H9 (cell line): ENCODE measurements around the gene MBD3L2B. TPM values are rescaled to one million over a fixed set of nuclear protein-coding genes. Genes with fewer than 3 reads are reported as not detected.

Source experiments
- DNase-seq: peaks from one replicate; pipeline ENCODE4 v3.0.0-alpha.2; 2017
- H2AFZ ChIP-seq: one replicate; pipeline ENCODE4 v1.6.1; 2013; ENCODE audit warnings: mild to moderate bottlenecking, low read length, control low read depth, moderate library complexity
- H2AK5ac ChIP-seq: 2 replicates; pipeline ENCODE4 v1.6.1; 2013; ENCODE audit warnings: low read length, control low read depth, mixed read lengths; ENCODE audit not compliant: insufficient read length
- H2BK120ac ChIP-seq: one replicate; pipeline ENCODE4 v1.6.1; 2013; ENCODE audit warnings: low read depth, mild to moderate bottlenecking, low read length, control low read depth, inconsistent platforms; ENCODE audit not compliant: poor library complexity, severe bottlenecking
- H2BK12ac ChIP-seq: 2 replicates; pipeline ENCODE4 v1.6.1; 2013; ENCODE audit warnings: low read length, control low read depth, mixed read lengths, low read depth; ENCODE audit not compliant: insufficient read length
- H2BK15ac ChIP-seq: 2 replicates; pipeline ENCODE4 v1.6.1; 2013; ENCODE audit warnings: low read depth, low read length, control low read depth
- H2BK20ac ChIP-seq: one replicate; pipeline ENCODE4 v1.6.1; 2013; ENCODE audit warnings: low read depth, mild to moderate bottlenecking, low read length, control low read depth, inconsistent platforms; ENCODE audit not compliant: poor library complexity, severe bottlenecking
- H2BK5ac ChIP-seq: 2 replicates; pipeline ENCODE4 v1.6.1; 2013; ENCODE audit warnings: low read length, control low read depth, mixed read lengths; ENCODE audit not compliant: insufficient read length
- H3K14ac ChIP-seq: 2 replicates; pipeline ENCODE4 v1.6.1; 2013; ENCODE audit warnings: low read length, control low read depth; ENCODE audit not compliant: insufficient read depth
- H3K18ac ChIP-seq: 2 replicates; pipeline ENCODE4 v1.6.1; 2013; ENCODE audit warnings: low read depth, mild to moderate bottlenecking, mixed read lengths, low read length, control low read depth; ENCODE audit not compliant: insufficient read length
- H3K23ac ChIP-seq: 2 replicates; pipeline ENCODE4 v1.6.1; 2013; ENCODE audit warnings: low read length, control low read depth, mixed read lengths, low read depth; ENCODE audit not compliant: insufficient read length
- H3K23me2 ChIP-seq: 2 replicates; pipeline ENCODE4 v1.6.1; 2013; ENCODE audit warnings: low read depth, mild to moderate bottlenecking, mixed read lengths, low read length, control low read depth; ENCODE audit not compliant: insufficient read length, poor library complexity, severe bottlenecking
- H3K27ac ChIP-seq: 2 replicates; pipeline ENCODE4 v1.5.1; 2013; ENCODE audit warnings: low read length, control low read depth, mixed read lengths, low read depth; ENCODE audit not compliant: insufficient read length
- H3K27me3 ChIP-seq: 2 replicates; pipeline ENCODE4 v1.6.1; 2013; ENCODE audit warnings: low read length, control low read depth, inconsistent platforms; ENCODE audit not compliant: insufficient read depth
- H3K4ac ChIP-seq: 2 replicates; pipeline ENCODE4 v1.6.1; 2013; ENCODE audit warnings: low read depth, mild to moderate bottlenecking, control low read depth, inconsistent platforms, low read length, moderate library complexity
- H3K4me1 ChIP-seq: 2 replicates; pipeline ENCODE4 v1.6.1; 2013; ENCODE audit warnings: low read length, control low read depth, inconsistent platforms; ENCODE audit not compliant: insufficient read depth
- H3K4me2 ChIP-seq: 2 replicates; pipeline ENCODE4 v1.6.1; 2013; ENCODE audit warnings: low read length, control low read depth, mixed read lengths; ENCODE audit not compliant: insufficient read length, insufficient read depth
- H3K56ac ChIP-seq: 2 replicates; pipeline ENCODE4 v1.6.1; 2013; ENCODE audit warnings: low read depth, mild to moderate bottlenecking, mixed read lengths, low read length, control low read depth; ENCODE audit not compliant: insufficient read length
- H3K79me1 ChIP-seq: 2 replicates; pipeline ENCODE4 v1.6.1; 2013; ENCODE audit warnings: low read depth, mild to moderate bottlenecking, moderate library complexity, low read length, control low read depth, inconsistent platforms; ENCODE audit not compliant: insufficient read depth, poor library complexity, severe bottlenecking
- H3K79me2 ChIP-seq: 2 replicates; pipeline ENCODE4 v1.6.1; 2013; ENCODE audit warnings: low read length, control low read depth, inconsistent platforms; ENCODE audit not compliant: insufficient read depth
- H3K9ac ChIP-seq: 2 replicates; pipeline ENCODE4 v1.6.1; 2013; ENCODE audit warnings: low read length, control low read depth, mixed read lengths; ENCODE audit not compliant: insufficient read length; ENCODE audit errors: extremely low read depth
- H3K9me3 ChIP-seq: one replicate; pipeline ENCODE4 v1.6.1; 2013; ENCODE audit warnings: low read depth, low read length, inconsistent platforms; ENCODE audit not compliant: control insufficient read depth
- H3T11ph ChIP-seq: one replicate; pipeline ENCODE4 v1.6.1; 2013; ENCODE audit warnings: mild to moderate bottlenecking, low read length, control low read depth, inconsistent platforms
- H4K20me1 ChIP-seq: one replicate; pipeline ENCODE4 v1.6.1; 2013; ENCODE audit not compliant: control insufficient read depth, insufficient read length, insufficient read depth
- H4K5ac ChIP-seq: 2 replicates; pipeline ENCODE4 v1.6.1; 2013; ENCODE audit warnings: low read depth, mild to moderate bottlenecking, mixed read lengths, low read length, control low read depth; ENCODE audit not compliant: insufficient read length
- H4K8ac ChIP-seq: replicated peaks from 2 replicates; pipeline ENCODE4 v1.6.1; 2013; ENCODE audit warnings: low read length, control low read depth, mixed read lengths, low read depth; ENCODE audit not compliant: insufficient read length
- H4K91ac ChIP-seq: 2 replicates; pipeline ENCODE4 v1.6.1; 2013; ENCODE audit warnings: low read depth, mild to moderate bottlenecking, moderate library complexity, mixed read lengths, low read length, control low read depth; ENCODE audit not compliant: insufficient read length
- H3K27ac Mint-ChIP-seq, 3 experiments: 2 replicates in 2 of 3; 3 replicates in 1 of 3; pipeline ENCODE4 v1.8.0; 2020 to 2021; ENCODE audit warnings: mixed read lengths in 3 of 3, mild to moderate bottlenecking in 1 of 3, moderate library complexity in 1 of 3
- H3K27me3 Mint-ChIP-seq: 2 replicates; pipeline ENCODE4 v1.8.0; 2021; ENCODE audit warnings: low read depth, mild to moderate bottlenecking, moderate library complexity, mixed read lengths
- H3K36me3 Mint-ChIP-seq, 3 experiments: 2 replicates in 2 of 3; 3 replicates in 1 of 3; pipeline ENCODE4 v1.8.0; 2020 to 2021; ENCODE audit warnings: low read depth in 3 of 3, mixed read lengths in 3 of 3; ENCODE audit not compliant: insufficient read depth in 1 of 3
- H3K4me1 Mint-ChIP-seq, 2 experiments: 2 replicates each; pipeline ENCODE4 v1.8.0; 2020; ENCODE audit warnings: mixed read lengths in 2 of 2
- H3K4me3 Mint-ChIP-seq, 2 experiments: 2 replicates in 1 of 2; 3 replicates in 1 of 2; pipeline ENCODE4 v1.8.0; 2020 to 2021; ENCODE audit warnings: mild to moderate bottlenecking in 2 of 2, mixed read lengths in 2 of 2, moderate library complexity in 1 of 2
- H3K9me3 Mint-ChIP-seq, 2 experiments: 2 replicates in 1 of 2; 3 replicates in 1 of 2; pipeline ENCODE4 v1.8.0; 2020; ENCODE audit warnings: mild to moderate bottlenecking in 2 of 2, mixed read lengths in 2 of 2, moderate library complexity in 1 of 2
- WGBS: extraction: QIAGEN DNeasy Blood & Tissue Kit; methylation state at CpG from one replicate; pipeline ENCODE4 v1.1.7; 2013; ENCODE audit warnings: missing lambda C conversion rate, low lambda C conversion rate, mixed read lengths; ENCODE audit not compliant: insufficient read length; ENCODE audit errors: extremely low coverage; 5-methylcytosine and 5-hydroxymethylcytosine counted together
- total RNA-seq: library from RNA; stranded (reverse); gene quantifications from 2 replicates; pipeline ENCODE4 v1.2.1, GENCODE V29; 2021
- TF ChIP-seq, protein P1 (sequence below): fragments of 200-600 bp; sonication (generic); conservative IDR thresholded peaks from 3 replicates; pipeline ENCODE4 v1.8.0; 2021; ENCODE audit warnings: antibody characterized with exemption, mild to moderate bottlenecking

The MBD3L2B gene
- total RNA-seq, 1 experiment from 2014 or later: not detected

- no peaks in the 10 kb centered on the region for H3K4me1 Mint-ChIP-seq
- Histone ChIP-seq H3K4me2 (no peak overlapping the region), H3K14ac (no peak overlapping the region), H2BK20ac (no peak overlapping the region), H4K8ac (no peak overlapping the region), H3K27ac (no peak overlapping the region), H4K5ac (no peak overlapping the region), H2AFZ (no peak overlapping the region), H3K9ac (no peak overlapping the region), H3K56ac (no peak overlapping the region), H3K79me1 (no peaks in the 10 kb centered on the region), H3K4ac (no peak overlapping the region), H3K9me3 (peaks cover 11% of the 10 kb centered on the region), H4K20me1 (no peaks in the 10 kb centered on the region), H2BK15ac (no peak overlapping the region), H2BK5ac (no peak overlapping the region), H3K18ac (no peak overlapping the region), H3K23me2 (no peaks in the 10 kb centered on the region), H4K91ac (no peak overlapping the region), H3K79me2 (no peaks in the 10 kb centered on the region), H2AK5ac (no peak overlapping the region), H3K27me3 (no peaks in the 10 kb centered on the region; the same call in 1 of the 2 replicates), H3K4me1 (no peaks in the 10 kb centered on the region), H2BK120ac (no peak overlapping the region), H3K23ac (no peak overlapping the region), H3T11ph (no peak overlapping the region), H2BK12ac (no peak overlapping the region)
- peaks cover 0 to 9% (median 0%) of the 10 kb centered on the region in 3 experiments; a peak in 1 of 7 replicates for H3K36me3 Mint-ChIP-seq
- no peak overlapping the region for H3K27ac Mint-ChIP-seq
- no peak for DNase-seq
- peaks cover 3% of the 10 kb centered on the region; the same call in 1 of the 2 replicates for H3K27me3 Mint-ChIP-seq
- peaks cover 43 to 48% of the 10 kb centered on the region in 2 experiments for H3K9me3 Mint-ChIP-seq
- TF ChIP-seq, protein P1, sequence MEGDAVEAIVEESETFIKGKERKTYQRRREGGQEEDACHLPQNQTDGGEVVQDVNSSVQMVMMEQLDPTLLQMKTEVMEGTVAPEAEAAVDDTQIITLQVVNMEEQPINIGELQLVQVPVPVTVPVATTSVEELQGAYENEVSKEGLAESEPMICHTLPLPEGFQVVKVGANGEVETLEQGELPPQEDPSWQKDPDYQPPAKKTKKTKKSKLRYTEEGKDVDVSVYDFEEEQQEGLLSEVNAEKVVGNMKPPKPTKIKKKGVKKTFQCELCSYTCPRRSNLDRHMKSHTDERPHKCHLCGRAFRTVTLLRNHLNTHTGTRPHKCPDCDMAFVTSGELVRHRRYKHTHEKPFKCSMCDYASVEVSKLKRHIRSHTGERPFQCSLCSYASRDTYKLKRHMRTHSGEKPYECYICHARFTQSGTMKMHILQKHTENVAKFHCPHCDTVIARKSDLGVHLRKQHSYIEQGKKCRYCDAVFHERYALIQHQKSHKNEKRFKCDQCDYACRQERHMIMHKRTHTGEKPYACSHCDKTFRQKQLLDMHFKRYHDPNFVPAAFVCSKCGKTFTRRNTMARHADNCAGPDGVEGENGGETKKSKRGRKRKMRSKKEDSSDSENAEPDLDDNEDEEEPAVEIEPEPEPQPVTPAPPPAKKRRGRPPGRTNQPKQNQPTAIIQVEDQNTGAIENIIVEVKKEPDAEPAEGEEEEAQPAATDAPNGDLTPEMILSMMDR: no peak
- WGBS: no CpG with 5 or more reads among the region's 6 CpGs
- no peak overlapping the region for H3K4me3 Mint-ChIP-seq
Observed at GRCh38 chr19:7018828-7019227, 2.4 kb downstream of the MBD3L2B start.
